ENCODE measurements around the gene C10orf71. TPM values are rescaled to one million over a fixed set of nuclear protein-coding genes. Genes with fewer than 3 reads are reported as not detected.
A peak's percentile ranks its signal among the peaks of the same experiment; 100 is the strongest.

The C10orf71 gene
- total RNA-seq, 2 donors from 2014 or later = 0.15 TPM; not detected in 1

DNA sequence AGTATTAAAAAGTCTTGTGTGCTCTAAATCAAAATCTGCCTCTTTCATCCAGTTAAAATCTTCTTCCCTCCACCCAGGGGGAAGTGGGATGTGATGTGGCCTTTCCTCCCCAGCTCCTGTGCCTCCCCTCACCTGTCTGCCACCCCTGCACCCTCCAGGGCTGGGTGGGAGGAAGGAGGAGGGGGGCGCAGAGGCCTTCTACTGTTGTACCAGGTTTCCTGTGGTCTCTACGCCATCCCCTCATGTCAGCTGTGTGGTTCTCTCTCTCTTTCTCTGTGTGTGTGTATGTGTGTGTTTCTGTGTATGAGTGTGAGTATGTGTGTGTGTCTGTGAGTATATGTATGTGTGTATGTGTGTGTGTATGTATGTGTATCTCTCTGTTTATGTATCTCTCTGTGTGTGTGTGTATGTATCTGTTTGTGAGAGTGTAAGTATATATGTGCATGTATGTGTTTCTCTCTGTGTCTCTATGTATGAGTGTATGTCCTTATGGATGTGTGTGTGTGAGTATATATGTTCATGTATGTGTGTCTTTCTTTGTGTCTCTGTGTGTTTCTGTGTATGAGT is 45.5 kb upstream of the C10orf71 start:
- Histone ChIP-seq H3K36me3 (ENCODE audit: control insufficient read depth, insufficient read depth, low read length) (no peaks in the 10 kb centered on the region), H3K9me3 (ENCODE audit: control insufficient read depth, low read length) (no peaks in the 10 kb centered on the region), H3K27me3 (ENCODE audit: control insufficient read depth, insufficient read depth, low read length, poor library complexity, severe bottlenecking) (no peaks in the 10 kb centered on the region), H3K4me1 (ENCODE audit: control insufficient read depth, insufficient read depth, low read length) (no peaks in the 10 kb centered on the region), H3K9ac (ENCODE audit: extremely low read depth, low read length, poor library complexity, severe bottlenecking) (no peak overlapping the region), H3K27ac (ENCODE audit: low read depth, low read length) (no peak overlapping the region), H3K4me3 (ENCODE audit: low read length) (no peak overlapping the region)
- 87 to 100% methylated on average over 1 to 2 of the region's 2 CpGs for WGBS, 2 experiments (ENCODE audit: insufficient coverage in 1 of 2, insufficient read length in 1 of 2)
- TF ChIP-seq, protein P1, sequence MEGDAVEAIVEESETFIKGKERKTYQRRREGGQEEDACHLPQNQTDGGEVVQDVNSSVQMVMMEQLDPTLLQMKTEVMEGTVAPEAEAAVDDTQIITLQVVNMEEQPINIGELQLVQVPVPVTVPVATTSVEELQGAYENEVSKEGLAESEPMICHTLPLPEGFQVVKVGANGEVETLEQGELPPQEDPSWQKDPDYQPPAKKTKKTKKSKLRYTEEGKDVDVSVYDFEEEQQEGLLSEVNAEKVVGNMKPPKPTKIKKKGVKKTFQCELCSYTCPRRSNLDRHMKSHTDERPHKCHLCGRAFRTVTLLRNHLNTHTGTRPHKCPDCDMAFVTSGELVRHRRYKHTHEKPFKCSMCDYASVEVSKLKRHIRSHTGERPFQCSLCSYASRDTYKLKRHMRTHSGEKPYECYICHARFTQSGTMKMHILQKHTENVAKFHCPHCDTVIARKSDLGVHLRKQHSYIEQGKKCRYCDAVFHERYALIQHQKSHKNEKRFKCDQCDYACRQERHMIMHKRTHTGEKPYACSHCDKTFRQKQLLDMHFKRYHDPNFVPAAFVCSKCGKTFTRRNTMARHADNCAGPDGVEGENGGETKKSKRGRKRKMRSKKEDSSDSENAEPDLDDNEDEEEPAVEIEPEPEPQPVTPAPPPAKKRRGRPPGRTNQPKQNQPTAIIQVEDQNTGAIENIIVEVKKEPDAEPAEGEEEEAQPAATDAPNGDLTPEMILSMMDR (conservative IDR thresholded peaks at IDR 0.05) = no peak
- Mint-ChIP-seq H3K9me3 (peaks cover 6% of the 10 kb centered on the region), H3K36me3 (ENCODE audit: low read depth) (no peaks in the 10 kb centered on the region), H3K27ac (no peak overlapping the region), H3K27me3 (ENCODE audit: insufficient read depth) (no peaks in the 10 kb centered on the region), H3K4me3 (no peak overlapping the region), H3K4me1 (no peaks in the 10 kb centered on the region)
- no peak for DNase-seq

DNA sequence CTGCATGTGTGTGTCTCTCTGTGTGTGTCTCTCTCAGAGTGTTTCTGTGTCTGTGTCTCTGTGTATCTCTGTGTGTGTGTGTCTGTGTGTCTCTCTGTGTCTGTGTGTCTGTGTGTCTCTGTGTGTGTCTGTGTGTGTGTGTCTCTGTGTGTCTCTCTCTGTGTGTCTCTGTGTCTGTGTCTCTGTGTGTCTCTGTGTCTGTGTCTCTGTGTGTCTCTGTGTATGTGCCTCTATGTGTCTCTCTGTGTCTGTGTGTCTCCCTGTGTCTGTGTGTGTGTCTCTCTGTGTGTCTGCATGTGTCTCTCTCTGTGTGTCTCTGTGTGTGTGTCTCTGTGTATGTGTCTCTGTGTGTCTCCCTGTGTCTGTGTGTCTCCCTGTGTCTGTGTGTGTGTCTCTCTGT is 44.8 kb upstream of the C10orf71 start:
- H3K9me3 ChIP-seq (ENCODE audit: control insufficient read depth, low read length) = no peaks in the 10 kb centered on the region
- H3K27ac Mint-ChIP-seq = no peak overlapping the region
- no peaks in the 10 kb centered on the region for H3K27me3 ChIP-seq (ENCODE audit: control insufficient read depth, insufficient read depth, low read length, poor library complexity, severe bottlenecking)
- no peak overlapping the region for H3K4me3 Mint-ChIP-seq
- H3K27ac ChIP-seq (ENCODE audit: low read depth, low read length) = no peak overlapping the region
- no peaks in the 10 kb centered on the region for H3K4me1 ChIP-seq (ENCODE audit: control insufficient read depth, insufficient read depth, low read length)
- H3K27me3 Mint-ChIP-seq (ENCODE audit: insufficient read depth) = no peaks in the 10 kb centered on the region
- no peaks in the 10 kb centered on the region for H3K36me3 ChIP-seq (ENCODE audit: control insufficient read depth, insufficient read depth, low read length)
- H3K36me3 Mint-ChIP-seq (ENCODE audit: low read depth) = no peaks in the 10 kb centered on the region
- H3K4me1 Mint-ChIP-seq = no peaks in the 10 kb centered on the region
- no peak overlapping the region for H3K9ac ChIP-seq (ENCODE audit: extremely low read depth, low read length, poor library complexity, severe bottlenecking)
- DNase-seq = peak; percentile 17
- TF ChIP-seq, protein P1 (conservative IDR thresholded peaks at IDR 0.05) = no peak
- H3K4me3 ChIP-seq (ENCODE audit: low read length) = no peak overlapping the region
- H3K9me3 Mint-ChIP-seq = peaks cover 6% of the 10 kb centered on the region

DNA sequence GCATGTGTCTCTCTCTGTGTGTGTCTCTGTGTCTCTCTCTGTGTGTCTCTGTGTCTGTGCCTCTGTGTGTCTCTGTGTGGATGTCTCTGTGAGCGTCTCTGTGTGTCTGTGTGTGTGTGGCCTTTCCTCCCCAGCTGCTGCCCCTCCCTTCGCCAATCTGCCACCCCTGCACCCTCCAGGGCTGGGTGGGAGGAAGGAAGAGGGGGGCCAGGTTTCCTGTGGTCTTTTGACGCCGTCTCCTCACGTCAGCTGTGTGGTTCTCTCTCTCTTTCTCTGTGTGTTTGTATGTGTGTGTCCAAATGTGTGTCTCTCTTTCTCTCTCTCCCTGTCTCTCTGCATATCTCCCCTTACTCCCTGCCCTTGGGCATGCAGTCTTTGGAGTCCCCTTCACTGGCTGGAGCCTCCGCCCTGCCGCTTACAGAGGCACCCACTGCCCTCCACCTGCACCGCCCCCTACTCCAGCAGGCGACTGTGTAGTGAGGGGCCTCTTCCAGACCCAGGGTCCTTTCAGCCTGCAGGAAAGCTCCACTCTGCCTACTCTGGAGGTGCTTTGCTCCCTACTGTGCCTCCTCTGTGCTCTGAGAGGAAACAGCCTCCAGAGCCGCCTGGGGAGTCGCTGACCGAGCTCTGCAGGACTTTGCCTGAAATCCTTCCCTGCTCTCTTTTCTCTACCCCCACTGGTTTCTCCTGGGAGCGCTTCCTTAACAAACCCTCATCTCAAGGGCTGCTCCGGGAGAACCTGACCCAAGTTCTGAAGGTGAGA is 44.2 kb upstream of the C10orf71 start:
- no peaks in the 10 kb centered on the region for H3K4me1 ChIP-seq (ENCODE audit: control insufficient read depth, insufficient read depth, low read length)
- no peaks in the 10 kb centered on the region for H3K36me3 ChIP-seq (ENCODE audit: control insufficient read depth, insufficient read depth, low read length)
- Mint-ChIP-seq H3K36me3 (ENCODE audit: low read depth) (no peaks in the 10 kb centered on the region), H3K4me3 (no peak overlapping the region), H3K9me3 (peaks cover 6% of the 10 kb centered on the region), H3K27me3 (ENCODE audit: insufficient read depth) (no peaks in the 10 kb centered on the region), H3K4me1 (no peaks in the 10 kb centered on the region), H3K27ac (no peak overlapping the region)
- peak; percentile 59 for DNase-seq
- H3K4me3 ChIP-seq (ENCODE audit: low read length) = no peak overlapping the region
- no peaks in the 10 kb centered on the region for H3K9me3 ChIP-seq (ENCODE audit: control insufficient read depth, low read length)
- TF ChIP-seq, protein P1 (conservative IDR thresholded peaks at IDR 0.05) = no peak
- no peak overlapping the region for H3K27ac ChIP-seq (ENCODE audit: low read depth, low read length)
- WGBS, 2 experiments (ENCODE audit: insufficient coverage in 1 of 2, insufficient read length in 1 of 2) = 40 to 81% methylated on average over 1 to 10 of the region's 14 CpGs
- H3K27me3 ChIP-seq (ENCODE audit: control insufficient read depth, insufficient read depth, low read length, poor library complexity, severe bottlenecking) = no peaks in the 10 kb centered on the region
- H3K9ac ChIP-seq (ENCODE audit: extremely low read depth, low read length, poor library complexity, severe bottlenecking) = no peak overlapping the region

Data from endodermal cell (in vitro differentiated cells).